Tibial nerve (tissue), 4 donors: Measurements from ENCODE around the gene SNN.

Experiments
- CTCF ChIP-seq, 5 experiments: fragments of 200-600 bp in 3 of 5; fragments of 450-650 bp in 2 of 5; sonication (generic) in 3 of 5; IDR thresholded peaks; one replicate each; pipeline ENCODE4 v1.5.1; 2016 to 2019; ENCODE audit warnings: antibody characterized with exemption in 5 of 5, mild to moderate bottlenecking in 3 of 5, moderate library complexity in 2 of 5
- EP300 ChIP-seq, 2 donors: sonication (generic); formaldehyde crosslinking; IDR thresholded peaks; one replicate each; pipeline ENCODE4 v1.6.1; 2017; ENCODE audit warnings: antibody characterized with exemption in 2 of 2, mild to moderate bottlenecking in 1 of 2

DNA sequence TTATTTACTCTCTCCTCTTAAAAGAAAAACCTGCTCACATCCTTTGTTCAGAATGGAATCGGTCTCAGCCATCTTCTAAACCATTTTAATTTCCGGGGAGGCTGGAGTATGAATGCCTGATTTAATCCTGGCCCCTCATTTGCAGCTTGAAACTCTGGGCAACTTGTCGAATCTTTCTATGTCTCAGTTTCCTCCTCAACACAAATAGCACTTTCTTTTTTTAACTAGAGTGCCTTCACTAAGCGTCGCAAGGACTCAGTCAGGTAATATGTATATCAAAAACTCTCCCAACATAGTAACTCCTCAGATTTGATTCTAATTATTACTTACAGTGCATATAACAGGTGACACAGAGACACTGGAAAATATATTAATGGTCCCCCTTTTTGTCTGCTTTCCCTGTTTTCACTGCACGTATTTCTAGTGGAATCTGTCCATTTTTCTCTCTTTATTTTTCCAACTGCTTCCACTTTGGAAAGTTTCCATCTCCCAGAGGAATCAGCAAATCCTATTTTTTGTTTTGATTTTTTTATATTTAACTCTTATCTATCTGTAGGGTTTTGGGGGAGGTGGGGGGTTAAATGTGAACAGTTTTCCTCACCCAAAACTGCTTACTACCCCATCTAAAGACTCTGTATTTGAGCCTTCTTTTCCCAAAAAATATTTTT, 18.6 kb downstream of the SNN start:
- TF ChIP-seq CTCF (IDR thresholded peaks at IDR 0.05) (no peak), EP300 (IDR thresholded peaks at IDR 0.05) (no peak)
